ENCODE data around the gene RGS6. TPM values are rescaled to one million over a fixed set of nuclear protein-coding genes. Genes with fewer than 3 reads are reported as not detected.

RGS6 gene
- total RNA-seq, 1 donor from 2014 or later, result not detected

GRCh38 chr14:72563676-72564075 lies 631.4 kb downstream of the RGS6 start:
- Mint-ChIP-seq H3K4me3 (no peak overlapping the region), H3K4me1 (peaks cover 39% of the 10 kb centered on the region), H3K36me3 (ENCODE audit: low read depth) (no peaks in the 10 kb centered on the region), H3K9me3 (no peaks in the 10 kb centered on the region), H3K27me3 (no peaks in the 10 kb centered on the region), H3K27ac (no peak overlapping the region)
- intact Hi-C loops (cut with micrococcal nuclease), result no loop called here
- ChIA-PET POLR2A (no interaction called here), CTCF (no interaction called here)
- TF ChIP-seq CTCF (IDR thresholded peaks at IDR 0.05), result no peak
- no peak for ATAC-seq (ENCODE audit: low read depth)
- no peak for DNase-seq

DNA sequence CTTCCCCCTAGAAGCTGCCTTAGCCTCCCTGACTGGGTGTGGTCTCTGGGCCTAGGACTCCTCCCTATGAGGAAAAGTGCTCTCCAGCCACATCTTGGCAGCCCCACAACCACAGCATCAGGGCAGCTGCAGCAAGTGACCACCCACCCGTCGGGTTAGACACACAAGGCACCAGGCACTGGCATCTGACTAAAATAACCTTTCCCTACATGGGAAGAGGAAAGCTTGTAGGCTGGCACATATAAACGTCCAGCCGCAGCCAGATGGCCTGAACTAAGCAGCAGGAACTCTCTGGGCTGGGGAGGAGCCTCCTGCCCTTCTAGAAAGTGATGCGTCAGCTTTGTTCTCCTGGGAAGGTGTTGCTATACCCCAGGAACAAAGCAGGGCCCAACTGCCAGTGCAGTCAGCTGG lies 632.9 kb downstream of the RGS6 start:
- H3K27ac Mint-ChIP-seq, result no peak overlapping the region
- no peaks in the 10 kb centered on the region for H3K36me3 Mint-ChIP-seq (ENCODE audit: low read depth)
- intact Hi-C loops (cut with micrococcal nuclease), result no loop called here
- POLR2A ChIA-PET, result no interaction called here
- H3K9me3 Mint-ChIP-seq, result no peaks in the 10 kb centered on the region
- H3K4me3 Mint-ChIP-seq, result no peak overlapping the region
- ATAC-seq (ENCODE audit: low read depth) (no peak), DNase-seq (no peak)
- TF ChIP-seq CTCF (IDR thresholded peaks at IDR 0.05), result no peak
- H3K4me1 Mint-ChIP-seq, result peaks cover 26% of the 10 kb centered on the region
- CTCF ChIA-PET, result no interaction called here
- no peaks in the 10 kb centered on the region for H3K27me3 Mint-ChIP-seq

- TF ChIP-seq CTCF (IDR thresholded peaks at IDR 0.05), result no peak
- H3K27ac Mint-ChIP-seq, result no peak overlapping the region
- ChIA-PET CTCF (no interaction called here), POLR2A (no interaction called here)
- no peaks in the 10 kb centered on the region for H3K9me3 Mint-ChIP-seq
- no peaks in the 10 kb centered on the region for H3K27me3 Mint-ChIP-seq
- H3K4me3 Mint-ChIP-seq, result no peak overlapping the region
- intact Hi-C loops (cut with micrococcal nuclease), result no loop called here
- DNase-seq (no peak), ATAC-seq (ENCODE audit: low read depth) (no peak)
- H3K36me3 Mint-ChIP-seq (ENCODE audit: low read depth), result no peaks in the 10 kb centered on the region
- H3K4me1 Mint-ChIP-seq, result peaks cover 26% of the 10 kb centered on the region
These were observed 633.7 kb downstream of the RGS6 start for GRCh38 chr14:72565917-72566316.

DNA sequence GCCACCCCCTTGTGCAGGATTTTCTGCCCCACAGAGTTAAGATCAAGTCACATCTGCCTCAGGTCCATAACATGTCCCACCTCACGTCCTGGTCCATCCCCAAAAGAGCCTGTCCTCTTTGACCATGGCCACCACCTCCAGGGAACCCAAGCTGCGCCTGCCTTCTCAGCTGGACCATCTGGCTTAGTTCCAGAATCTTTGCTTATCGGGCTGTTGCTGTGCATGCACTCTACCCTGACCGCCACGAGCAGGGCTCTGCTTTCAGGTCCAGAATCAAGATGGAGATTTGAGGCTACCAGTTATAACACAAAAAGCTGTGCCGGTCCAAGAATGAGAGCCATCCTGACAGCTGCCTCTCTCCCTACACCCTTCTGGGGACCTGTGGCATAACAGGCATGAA lies 635.0 kb downstream of the RGS6 start:
- ATAC-seq (ENCODE audit: low read depth) (no peak), DNase-seq (no peak)
- Mint-ChIP-seq H3K4me1 (peaks cover 26% of the 10 kb centered on the region), H3K4me3 (no peak overlapping the region), H3K27me3 (no peaks in the 10 kb centered on the region), H3K36me3 (ENCODE audit: low read depth) (no peaks in the 10 kb centered on the region), H3K9me3 (peaks cover 5% of the 10 kb centered on the region), H3K27ac (no peak overlapping the region)
- POLR2A ChIA-PET, result no interaction called here
- intact Hi-C loops (cut with micrococcal nuclease), result no loop called here
- no peak for TF ChIP-seq CTCF (IDR thresholded peaks at IDR 0.05)
- CTCF ChIA-PET, result no interaction called here

DNA sequence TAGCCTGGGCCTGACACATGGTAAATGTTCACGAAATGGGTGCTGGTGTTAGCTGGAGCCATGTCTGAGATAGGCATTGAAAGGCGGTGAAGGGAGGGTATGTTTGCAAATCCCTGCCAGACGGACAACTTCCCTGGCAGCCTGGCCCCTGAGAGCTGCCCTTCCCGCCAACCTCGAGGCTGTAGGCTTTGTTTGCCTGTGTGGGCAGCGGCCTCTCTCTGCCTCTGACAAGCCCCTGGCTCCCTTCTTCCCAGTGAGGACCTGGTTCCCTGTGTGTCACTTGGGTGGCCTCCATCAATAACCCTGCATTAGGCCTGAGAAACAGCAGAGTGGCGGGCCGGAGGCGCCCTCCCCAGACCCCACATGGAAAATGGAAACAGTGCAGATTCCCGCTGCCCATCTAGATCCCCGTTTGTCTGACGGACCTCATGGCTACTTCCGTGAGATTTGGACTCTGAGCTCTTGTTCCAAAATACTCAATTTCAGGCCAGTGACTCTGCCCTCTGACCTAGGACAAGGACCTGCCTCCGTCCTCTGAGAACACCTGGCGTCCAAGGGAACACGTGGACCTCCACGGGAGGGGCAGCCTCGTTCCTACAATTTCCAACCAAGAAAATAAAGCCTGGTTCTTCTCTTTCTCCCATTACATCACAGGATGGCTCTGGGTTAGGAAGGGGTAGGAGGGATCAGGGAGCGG lies 636.2 kb downstream of the RGS6 start:
- Mint-ChIP-seq H3K4me3 (no peak overlapping the region), H3K36me3 (ENCODE audit: low read depth) (no peaks in the 10 kb centered on the region), H3K27me3 (no peaks in the 10 kb centered on the region), H3K4me1 (peaks cover 18% of the 10 kb centered on the region), H3K27ac (no peak overlapping the region), H3K9me3 (peaks cover 5% of the 10 kb centered on the region)
- no peak for DNase-seq
- CTCF ChIA-PET, result no interaction called here
- TF ChIP-seq CTCF (IDR thresholded peaks at IDR 0.05), result no peak
- no peak for ATAC-seq (ENCODE audit: low read depth)
- POLR2A ChIA-PET, result no interaction called here
- intact Hi-C loops (cut with micrococcal nuclease), result no loop called here
